ENCODE data around the gene ATRNL1. TPM values are rescaled to one million over a fixed set of nuclear protein-coding genes. Genes with fewer than 3 reads are reported as not detected.
A peak's percentile ranks its signal among the peaks of the same experiment; 100 is the strongest.
"Not testable (repeated sequence)": the region's sequence is repeated elsewhere in the genome, so short reads cannot be mapped to it uniquely, and the experiment has no call there.

The ATRNL1 gene
- polyA plus RNA-seq, 1 donor from 2014 or later = 2.5 TPM

GRCh38 chr10:115390607-115391006, 297.4 kb downstream of the ATRNL1 start:
- H3K4me3 Mint-ChIP-seq = no peak overlapping the region
- H3K36me3 Mint-ChIP-seq = no peaks in the 10 kb centered on the region
- H3K4me1 Mint-ChIP-seq = no peaks in the 10 kb centered on the region

GRCh38 chr10:115398026-115398425, 304.9 kb downstream of the ATRNL1 start:
- no peak overlapping the region for H3K27ac Mint-ChIP-seq
- no peaks in the 10 kb centered on the region for H3K27me3 Mint-ChIP-seq
- no peak overlapping the region for H3K4me3 Mint-ChIP-seq
- peaks cover 1% of the 10 kb centered on the region for H3K36me3 Mint-ChIP-seq
- no peaks in the 10 kb centered on the region for H3K4me1 Mint-ChIP-seq
- peaks cover 4 to 18% (median 6%) of the 10 kb centered on the region in 3 donors for H3K9me3 Mint-ChIP-seq

More at GRCh38 chr10:115390607-115391006, 297.4 kb downstream of the ATRNL1 start:
- H3K27me3 Mint-ChIP-seq = no peaks in the 10 kb centered on the region
- peaks cover 0 to 8% (median 6%) of the 10 kb centered on the region in 3 donors for H3K9me3 Mint-ChIP-seq
- H3K27ac Mint-ChIP-seq = no peak overlapping the region

- peaks cover 6 to 10% (median 10%) of the 10 kb centered on the region in 3 donors for H3K9me3 Mint-ChIP-seq
- no peaks in the 10 kb centered on the region for H3K27me3 Mint-ChIP-seq
- H3K36me3 Mint-ChIP-seq = peaks cover 1% of the 10 kb centered on the region
- H3K27ac Mint-ChIP-seq = no peak overlapping the region
- no peaks in the 10 kb centered on the region for H3K4me1 Mint-ChIP-seq
- H3K4me3 Mint-ChIP-seq = no peak overlapping the region
Measured at GRCh38 chr10:115402699-115403098, 309.5 kb downstream of the ATRNL1 start.

GRCh38 chr10:115405838-115406237, 312.7 kb downstream of the ATRNL1 start:
- not testable (repeated sequence) for H3K27ac Mint-ChIP-seq, H3K4me3 Mint-ChIP-seq, H3K4me1 Mint-ChIP-seq, H3K27me3 Mint-ChIP-seq, H3K36me3 Mint-ChIP-seq
- peaks cover 5 to 21% (median 9%) of the 10 kb centered on the region in 3 donors for H3K9me3 Mint-ChIP-seq

GRCh38 chr10:115409347-115409746, 316.2 kb downstream of the ATRNL1 start:
- Mint-ChIP-seq H3K27me3 (no peaks in the 10 kb centered on the region), H3K4me1 (peaks cover 0 to 2% (median 0%) of the 10 kb centered on the region in 3 donors), H3K4me3 (no peak overlapping the region), H3K27ac (no peak overlapping the region), H3K36me3 (no peaks in the 10 kb centered on the region), H3K9me3 (peaks cover 5 to 16% (median 6%) of the 10 kb centered on the region in 3 donors)

- no peaks in the 10 kb centered on the region for H3K4me1 Mint-ChIP-seq
- H3K9me3 Mint-ChIP-seq = peaks cover 4 to 16% (median 6%) of the 10 kb centered on the region in 3 donors
- no peaks in the 10 kb centered on the region for H3K27me3 Mint-ChIP-seq
- no peak overlapping the region for H3K4me3 Mint-ChIP-seq
- peaks cover 1% of the 10 kb centered on the region for H3K36me3 Mint-ChIP-seq
- H3K27ac Mint-ChIP-seq = no peak overlapping the region
Measured at GRCh38 chr10:115417585-115418265, 324.6 kb downstream of the ATRNL1 start.

GRCh38 chr10:115422624-115423023, 329.5 kb downstream of the ATRNL1 start:
- Mint-ChIP-seq H3K4me3 (no peak overlapping the region), H3K27ac (no peak overlapping the region), H3K9me3 (peaks cover 5 to 15% (median 9%) of the 10 kb centered on the region in 3 donors), H3K4me1 (no peaks in the 10 kb centered on the region), H3K27me3 (no peaks in the 10 kb centered on the region), H3K36me3 (peaks cover 1% of the 10 kb centered on the region)

- Mint-ChIP-seq H3K36me3 (no peaks in the 10 kb centered on the region), H3K27me3 (no peaks in the 10 kb centered on the region), H3K9me3 (peaks cover 0 to 5% (median 0%) of the 10 kb centered on the region in 3 donors), H3K4me3 (no peak overlapping the region), H3K4me1 (no peaks in the 10 kb centered on the region), H3K27ac (no peak overlapping the region)
Measured at GRCh38 chr10:115427611-115428010, 334.4 kb downstream of the ATRNL1 start.

- Mint-ChIP-seq H3K4me1 (no peaks in the 10 kb centered on the region), H3K27ac (no peak overlapping the region), H3K27me3 (no peaks in the 10 kb centered on the region), H3K9me3 (no peaks in the 10 kb centered on the region), H3K36me3 (no peaks in the 10 kb centered on the region), H3K4me3 (no peak overlapping the region)
Measured at GRCh38 chr10:115432188-115432819, 339.1 kb downstream of the ATRNL1 start.

- Mint-ChIP-seq H3K36me3 (no peaks in the 10 kb centered on the region), H3K27me3 (no peaks in the 10 kb centered on the region), H3K4me3 (peak overlapping the region in 1 of 4 donors; percentile 5), H3K27ac (no peak overlapping the region), H3K9me3 (no peaks in the 10 kb centered on the region), H3K4me1 (no peaks in the 10 kb centered on the region)
Measured at GRCh38 chr10:115436999-115437398, 343.8 kb downstream of the ATRNL1 start.

GRCh38 chr10:115441907-115442545, 348.9 kb downstream of the ATRNL1 start:
- no peaks in the 10 kb centered on the region for H3K9me3 Mint-ChIP-seq

GRCh38 chr10:115456812-115457211, 363.6 kb downstream of the ATRNL1 start:
- Mint-ChIP-seq H3K36me3 (no peaks in the 10 kb centered on the region), H3K9me3 (peaks cover 5 to 11% (median 8%) of the 10 kb centered on the region in 3 donors), H3K27ac (peak overlapping the region in 1 of 3 donors; percentile 17), H3K4me3 (no peak overlapping the region), H3K27me3 (no peaks in the 10 kb centered on the region), H3K4me1 (no peaks in the 10 kb centered on the region)

More at GRCh38 chr10:115441907-115442545, 348.9 kb downstream of the ATRNL1 start:
- Mint-ChIP-seq H3K27me3 (no peaks in the 10 kb centered on the region), H3K4me1 (no peaks in the 10 kb centered on the region), H3K36me3 (no peaks in the 10 kb centered on the region), H3K27ac (no peak overlapping the region), H3K4me3 (no peak overlapping the region)

- no peak overlapping the region for H3K27ac Mint-ChIP-seq
- H3K36me3 Mint-ChIP-seq = peaks cover 2% of the 10 kb centered on the region
- no peak overlapping the region for H3K4me3 Mint-ChIP-seq
- H3K27me3 Mint-ChIP-seq = no peaks in the 10 kb centered on the region
- H3K9me3 Mint-ChIP-seq = peaks cover 0 to 2% (median 0%) of the 10 kb centered on the region in 3 donors
- H3K4me1 Mint-ChIP-seq = no peaks in the 10 kb centered on the region
Measured at GRCh38 chr10:115483294-115483693, 390.1 kb downstream of the ATRNL1 start.

- Mint-ChIP-seq H3K27me3 (no peaks in the 10 kb centered on the region), H3K27ac (no peak overlapping the region), H3K36me3 (peaks cover 3% of the 10 kb centered on the region), H3K9me3 (peaks cover 1 to 19% (median 4%) of the 10 kb centered on the region in 3 donors), H3K4me1 (no peaks in the 10 kb centered on the region), H3K4me3 (no peak overlapping the region)
Measured at GRCh38 chr10:115491526-115492140, 398.5 kb downstream of the ATRNL1 start.

GRCh38 chr10:115503546-115503945, 410.4 kb downstream of the ATRNL1 start:
- Mint-ChIP-seq H3K9me3 (peaks cover 0 to 6% (median 0%) of the 10 kb centered on the region in 3 donors), H3K4me3 (no peak overlapping the region), H3K27me3 (no peaks in the 10 kb centered on the region), H3K36me3 (no peaks in the 10 kb centered on the region), H3K27ac (no peak overlapping the region), H3K4me1 (no peaks in the 10 kb centered on the region)
